Measurements from ENCODE around the gene TSSC4.

TSSC4 gene

DNA sequence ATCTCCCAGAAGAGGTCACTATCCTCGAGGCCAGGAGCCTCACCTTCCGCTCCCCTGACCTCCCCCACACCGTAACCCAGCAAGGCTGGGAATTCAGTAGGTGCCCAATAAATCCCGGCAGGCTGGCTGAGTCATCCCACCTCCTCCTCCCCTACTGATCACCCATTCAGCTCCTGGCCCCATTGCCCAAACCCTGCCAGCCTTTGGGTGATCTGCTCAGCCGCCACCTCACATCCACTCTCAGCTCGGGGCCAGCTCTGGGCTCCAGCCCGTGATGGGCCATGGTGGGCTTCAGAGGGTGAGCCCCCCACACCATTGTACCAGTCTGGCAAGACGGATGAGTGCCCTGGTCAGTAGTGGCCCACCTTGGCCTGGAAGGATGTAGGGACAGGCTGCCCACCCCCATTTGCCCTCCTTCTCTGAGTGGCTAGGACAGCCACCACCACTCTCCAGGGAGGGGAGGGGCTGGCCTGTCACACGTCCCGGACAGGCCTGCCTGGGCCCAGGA lies 35.5 kb downstream of the TSSC4 start:
- TF ChIP-seq, protein P1, sequence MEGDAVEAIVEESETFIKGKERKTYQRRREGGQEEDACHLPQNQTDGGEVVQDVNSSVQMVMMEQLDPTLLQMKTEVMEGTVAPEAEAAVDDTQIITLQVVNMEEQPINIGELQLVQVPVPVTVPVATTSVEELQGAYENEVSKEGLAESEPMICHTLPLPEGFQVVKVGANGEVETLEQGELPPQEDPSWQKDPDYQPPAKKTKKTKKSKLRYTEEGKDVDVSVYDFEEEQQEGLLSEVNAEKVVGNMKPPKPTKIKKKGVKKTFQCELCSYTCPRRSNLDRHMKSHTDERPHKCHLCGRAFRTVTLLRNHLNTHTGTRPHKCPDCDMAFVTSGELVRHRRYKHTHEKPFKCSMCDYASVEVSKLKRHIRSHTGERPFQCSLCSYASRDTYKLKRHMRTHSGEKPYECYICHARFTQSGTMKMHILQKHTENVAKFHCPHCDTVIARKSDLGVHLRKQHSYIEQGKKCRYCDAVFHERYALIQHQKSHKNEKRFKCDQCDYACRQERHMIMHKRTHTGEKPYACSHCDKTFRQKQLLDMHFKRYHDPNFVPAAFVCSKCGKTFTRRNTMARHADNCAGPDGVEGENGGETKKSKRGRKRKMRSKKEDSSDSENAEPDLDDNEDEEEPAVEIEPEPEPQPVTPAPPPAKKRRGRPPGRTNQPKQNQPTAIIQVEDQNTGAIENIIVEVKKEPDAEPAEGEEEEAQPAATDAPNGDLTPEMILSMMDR (IDR thresholded peaks at IDR 0.05; ENCODE audit: insufficient read depth, low read length, poor library complexity, severe bottlenecking), result no peak
- no peak for DNase-seq (ENCODE audit: extremely low read depth, insufficient read length)
- Histone ChIP-seq H3K27me3 (replicated peaks; ENCODE audit: control insufficient read depth, insufficient read depth, low read length) (no peaks in the 10 kb centered on the region), H3K4me3 (replicated peaks; ENCODE audit: low read depth, low read length) (no peak overlapping the region), H3K36me3 (ENCODE audit: control insufficient read depth, insufficient read depth, low read length) (no peaks in the 10 kb centered on the region)

DNA sequence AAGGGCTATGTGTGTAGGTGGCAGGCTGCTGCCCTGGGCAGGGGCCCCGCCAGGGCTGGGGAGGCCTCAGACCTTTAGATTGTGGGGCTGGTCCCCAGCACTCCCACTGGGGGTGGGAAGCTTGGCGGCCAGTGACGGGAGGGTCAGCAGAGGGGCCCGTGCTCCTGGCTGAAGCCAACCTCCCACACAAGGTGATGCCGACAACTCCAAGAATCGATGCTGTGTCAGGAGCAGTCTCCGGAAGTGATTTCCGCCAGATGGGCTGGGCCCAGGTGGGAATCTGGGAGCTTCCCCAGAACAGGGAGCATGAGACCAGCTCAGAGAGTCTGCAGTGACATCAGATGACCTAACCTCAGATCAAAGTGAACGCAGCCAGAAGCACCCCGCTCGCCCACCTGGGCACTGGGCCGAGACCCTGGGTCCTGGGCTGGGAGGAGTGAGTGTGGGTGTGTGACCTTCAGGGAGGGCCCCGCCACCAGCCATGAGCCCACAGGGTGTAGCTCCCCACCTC lies 36.0 kb downstream of the TSSC4 start:
- TF ChIP-seq, protein P1 (IDR thresholded peaks at IDR 0.05; ENCODE audit: insufficient read depth, low read length, poor library complexity, severe bottlenecking), result no peak
- no peaks in the 10 kb centered on the region for H3K36me3 ChIP-seq (ENCODE audit: control insufficient read depth, insufficient read depth, low read length)
- H3K27me3 ChIP-seq (replicated peaks; ENCODE audit: control insufficient read depth, insufficient read depth, low read length), result no peaks in the 10 kb centered on the region
- no peak overlapping the region for H3K4me3 ChIP-seq (replicated peaks; ENCODE audit: low read depth, low read length)
- DNase-seq (ENCODE audit: extremely low read depth, insufficient read length), result no peak

DNA sequence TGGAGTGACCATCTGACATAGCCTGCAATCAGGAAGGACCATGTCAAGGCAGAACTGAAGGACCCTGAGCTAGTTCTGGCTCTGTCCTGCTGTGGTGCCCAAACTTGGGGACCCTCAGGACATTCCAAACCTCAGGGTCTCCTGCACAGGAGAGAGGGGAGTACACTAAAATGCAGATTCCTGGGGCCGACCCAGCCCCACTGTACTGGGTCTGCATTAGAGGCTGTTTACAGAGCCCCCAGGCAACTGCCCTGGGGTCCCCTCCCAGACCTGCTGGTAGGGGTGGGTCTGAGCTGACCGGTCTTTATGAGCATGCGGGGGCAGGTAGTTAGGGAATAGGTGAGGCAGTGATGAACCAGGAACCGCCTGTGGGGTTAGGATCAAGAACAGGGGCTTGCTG lies 37.0 kb downstream of the TSSC4 start:
- TF ChIP-seq, protein P1 (IDR thresholded peaks at IDR 0.05; ENCODE audit: insufficient read depth, low read length, poor library complexity, severe bottlenecking), result no peak
- Histone ChIP-seq H3K27me3 (replicated peaks; ENCODE audit: control insufficient read depth, insufficient read depth, low read length) (no peaks in the 10 kb centered on the region), H3K36me3 (ENCODE audit: control insufficient read depth, insufficient read depth, low read length) (no peaks in the 10 kb centered on the region), H3K4me3 (replicated peaks; ENCODE audit: low read depth, low read length) (no peak overlapping the region)
- no peak for DNase-seq (ENCODE audit: extremely low read depth, insufficient read length)

DNA sequence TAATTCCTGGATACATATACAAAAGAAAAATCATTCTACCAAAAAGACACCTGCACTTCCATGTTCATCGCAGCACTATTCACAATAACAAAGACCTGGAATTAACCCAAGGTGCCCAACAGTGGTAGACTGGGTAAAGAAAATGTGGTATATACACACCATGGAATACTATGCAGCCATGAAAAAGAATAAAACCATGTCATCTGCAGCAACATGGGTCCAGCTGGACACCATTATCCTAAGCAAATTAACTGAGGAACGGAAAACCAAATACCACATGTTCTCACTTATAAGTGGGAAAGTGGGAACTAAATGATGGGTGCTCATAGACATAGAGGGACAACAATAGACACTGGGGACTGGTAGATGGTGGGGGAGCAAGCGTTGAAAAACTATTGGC lies 39.3 kb downstream of the TSSC4 start:
- Histone ChIP-seq H3K36me3 (ENCODE audit: control insufficient read depth, insufficient read depth, low read length) (no peaks in the 10 kb centered on the region), H3K27me3 (replicated peaks; ENCODE audit: control insufficient read depth, insufficient read depth, low read length) (no peaks in the 10 kb centered on the region), H3K4me3 (replicated peaks; ENCODE audit: low read depth, low read length) (no peak overlapping the region)
- DNase-seq (ENCODE audit: extremely low read depth, insufficient read length), result no peak
- TF ChIP-seq, protein P1 (IDR thresholded peaks at IDR 0.05; ENCODE audit: insufficient read depth, low read length, poor library complexity, severe bottlenecking), result no peak

DNA sequence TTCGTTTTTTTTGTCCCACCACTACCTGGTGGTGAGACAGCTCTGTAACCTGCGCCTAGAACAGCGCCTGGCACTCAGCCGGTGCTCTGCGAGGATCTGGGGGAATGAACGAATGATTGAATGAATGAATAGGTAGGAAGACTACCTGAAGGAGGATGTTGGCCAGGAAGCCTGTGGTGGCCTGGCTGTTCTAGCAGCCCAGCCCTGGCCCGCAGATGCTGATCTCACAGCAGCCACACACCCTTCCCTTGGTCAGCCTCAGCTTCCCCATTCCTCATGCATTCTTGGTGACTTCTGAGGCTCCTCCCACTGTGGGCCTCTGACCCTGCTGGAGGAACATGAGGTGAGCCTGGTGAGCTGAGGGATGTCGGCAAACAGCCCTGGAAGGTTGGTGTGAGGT lies 40.1 kb downstream of the TSSC4 start:
- Histone ChIP-seq H3K36me3 (ENCODE audit: control insufficient read depth, insufficient read depth, low read length) (no peaks in the 10 kb centered on the region), H3K27me3 (replicated peaks; ENCODE audit: control insufficient read depth, insufficient read depth, low read length) (no peaks in the 10 kb centered on the region; the same call in 1 of the 2 replicates), H3K4me3 (replicated peaks; ENCODE audit: low read depth, low read length) (no peak overlapping the region)
- DNase-seq (ENCODE audit: extremely low read depth, insufficient read length), result no peak
- TF ChIP-seq, protein P1 (IDR thresholded peaks at IDR 0.05; ENCODE audit: insufficient read depth, low read length, poor library complexity, severe bottlenecking), result no peak

DNA sequence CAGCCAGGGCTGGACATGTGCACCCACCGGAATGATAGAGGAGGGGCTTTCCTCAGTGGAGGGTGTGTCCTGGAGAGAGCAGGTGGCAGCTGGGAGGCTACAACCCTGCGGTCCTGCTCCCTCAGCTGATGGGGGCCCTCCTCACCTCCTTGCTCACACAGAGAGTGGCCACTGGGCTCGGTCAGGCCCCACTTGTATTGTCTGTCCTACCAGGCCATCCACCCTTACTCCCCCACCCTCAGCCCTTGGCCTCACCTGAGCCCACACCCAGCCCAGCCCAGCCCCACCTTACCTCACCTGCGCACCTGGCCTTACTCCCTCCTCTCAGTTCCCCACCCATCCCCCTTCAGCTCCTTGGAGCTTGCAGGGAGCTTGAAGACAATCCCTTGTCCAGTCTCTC lies 40.6 kb downstream of the TSSC4 start:
- DNase-seq (ENCODE audit: extremely low read depth, insufficient read length), result no peak
- Histone ChIP-seq H3K4me3 (replicated peaks; ENCODE audit: low read depth, low read length) (no peak overlapping the region), H3K27me3 (replicated peaks; ENCODE audit: control insufficient read depth, insufficient read depth, low read length) (peaks cover under 1% of the 10 kb centered on the region; the same call in 1 of the 2 replicates), H3K36me3 (ENCODE audit: control insufficient read depth, insufficient read depth, low read length) (no peaks in the 10 kb centered on the region)
- TF ChIP-seq, protein P1 (IDR thresholded peaks at IDR 0.05; ENCODE audit: insufficient read depth, low read length, poor library complexity, severe bottlenecking), result no peak

Data from GM06990 (cell line).